Retinal pigment epithelial cell (primary cell): Measurements from ENCODE around the gene SHC4.

Source experiments
- DNase-seq: peaks from one replicate; pipeline ENCODE4 v3.0.0-alpha.2; 2010; ENCODE audit warnings: low read depth
- H3K4me3 ChIP-seq: 2 replicates; pipeline ENCODE4 v1.5.1; 2011; ENCODE audit warnings: mild to moderate bottlenecking, low read length, control low read depth, moderate library complexity
- TF ChIP-seq, protein P1 (sequence below): conservative IDR thresholded peaks from 2 replicates; pipeline ENCODE4 v1.5.1; 2011; ENCODE audit warnings: low read depth, low read length, control low read depth, inconsistent platforms

Gene SHC4

GRCh38 chr15:48810414-48811324 lies 153.1 kb downstream of the SHC4 start, which contains the start of gene CEP152:
Gene CEP152, minus strand, starts transcription at chr15:48811069. Its CDS starts 5,420 bp downstream, at chr15:48805649.
- TF ChIP-seq, protein P1, sequence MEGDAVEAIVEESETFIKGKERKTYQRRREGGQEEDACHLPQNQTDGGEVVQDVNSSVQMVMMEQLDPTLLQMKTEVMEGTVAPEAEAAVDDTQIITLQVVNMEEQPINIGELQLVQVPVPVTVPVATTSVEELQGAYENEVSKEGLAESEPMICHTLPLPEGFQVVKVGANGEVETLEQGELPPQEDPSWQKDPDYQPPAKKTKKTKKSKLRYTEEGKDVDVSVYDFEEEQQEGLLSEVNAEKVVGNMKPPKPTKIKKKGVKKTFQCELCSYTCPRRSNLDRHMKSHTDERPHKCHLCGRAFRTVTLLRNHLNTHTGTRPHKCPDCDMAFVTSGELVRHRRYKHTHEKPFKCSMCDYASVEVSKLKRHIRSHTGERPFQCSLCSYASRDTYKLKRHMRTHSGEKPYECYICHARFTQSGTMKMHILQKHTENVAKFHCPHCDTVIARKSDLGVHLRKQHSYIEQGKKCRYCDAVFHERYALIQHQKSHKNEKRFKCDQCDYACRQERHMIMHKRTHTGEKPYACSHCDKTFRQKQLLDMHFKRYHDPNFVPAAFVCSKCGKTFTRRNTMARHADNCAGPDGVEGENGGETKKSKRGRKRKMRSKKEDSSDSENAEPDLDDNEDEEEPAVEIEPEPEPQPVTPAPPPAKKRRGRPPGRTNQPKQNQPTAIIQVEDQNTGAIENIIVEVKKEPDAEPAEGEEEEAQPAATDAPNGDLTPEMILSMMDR = no peak

DNA sequence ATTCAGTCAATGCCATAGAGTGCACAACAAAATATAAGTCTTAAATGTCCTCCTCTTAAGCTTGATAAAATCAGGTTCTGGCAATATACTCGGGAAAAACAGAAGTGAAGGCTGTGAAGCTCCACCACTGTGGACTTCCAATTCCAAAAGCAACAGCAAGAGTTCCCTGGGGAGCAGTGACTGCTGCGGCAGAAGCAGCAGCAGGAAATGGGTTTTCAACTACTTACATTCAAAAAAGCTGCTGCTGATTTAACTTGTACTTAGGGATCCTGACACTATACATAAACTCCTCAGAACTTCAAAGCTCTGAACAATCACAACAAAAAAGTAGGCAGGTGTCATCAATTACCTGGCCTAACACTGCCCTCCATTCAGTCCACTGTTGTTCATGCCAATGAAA lies 157.6 kb downstream of the SHC4 start:
- DNase-seq = no peak
- H3K4me3 ChIP-seq = no peak overlapping the region
- TF ChIP-seq, protein P1 = no peak

More at GRCh38 chr15:48810414-48811324, 153.1 kb downstream of the SHC4 start, which contains the start of gene CEP152:
- DNase-seq = peak; percentile 100
- peak within 1 kb of the TSS; percentile 92 for H3K4me3 ChIP-seq

DNA sequence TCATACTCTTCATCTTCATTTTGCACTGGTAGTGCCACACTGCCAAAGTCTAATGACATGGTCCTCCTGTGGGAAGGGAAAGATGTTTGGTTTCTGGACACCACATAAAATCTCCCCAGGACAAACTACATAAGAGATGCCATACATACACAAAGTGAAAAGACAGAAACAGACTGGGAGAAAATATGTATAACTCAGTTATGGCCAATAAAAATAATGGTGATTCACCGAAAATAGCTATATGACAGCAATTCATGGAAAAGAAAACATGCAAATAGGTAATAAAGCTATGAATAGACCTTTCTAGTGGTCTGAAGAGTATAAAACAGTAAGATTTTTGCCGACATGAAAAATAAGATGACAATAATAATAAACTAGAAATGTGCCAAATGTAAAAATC lies 158.1 kb downstream of the SHC4 start:
- DNase-seq = no peak

DNA sequence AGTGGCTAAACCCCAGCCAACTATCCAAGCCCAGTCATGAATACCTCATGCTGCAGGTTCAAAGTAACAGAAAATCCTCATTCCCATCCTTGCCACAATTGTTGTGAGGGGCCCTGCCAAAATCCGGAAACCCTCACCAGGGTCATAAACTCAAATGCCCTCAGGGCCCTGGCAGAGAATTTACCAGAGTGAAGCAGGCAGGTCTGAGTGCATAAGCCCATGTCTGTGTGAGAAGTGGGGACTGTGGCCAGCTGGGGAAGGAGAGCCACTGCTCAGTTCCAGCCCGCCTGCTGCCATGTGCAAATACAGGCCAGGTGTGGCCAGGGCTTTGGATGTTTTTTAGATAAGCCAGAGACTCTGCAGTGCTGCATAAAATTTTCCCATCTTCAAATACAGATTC lies 159.8 kb downstream of the SHC4 start:
- TF ChIP-seq, protein P1 = no peak
- DNase-seq = no peak
- no peak overlapping the region for H3K4me3 ChIP-seq

More for the DNA sequence above, 158.1 kb downstream of the SHC4 start:
- no peak overlapping the region for H3K4me3 ChIP-seq
- TF ChIP-seq, protein P1 = no peak

DNA sequence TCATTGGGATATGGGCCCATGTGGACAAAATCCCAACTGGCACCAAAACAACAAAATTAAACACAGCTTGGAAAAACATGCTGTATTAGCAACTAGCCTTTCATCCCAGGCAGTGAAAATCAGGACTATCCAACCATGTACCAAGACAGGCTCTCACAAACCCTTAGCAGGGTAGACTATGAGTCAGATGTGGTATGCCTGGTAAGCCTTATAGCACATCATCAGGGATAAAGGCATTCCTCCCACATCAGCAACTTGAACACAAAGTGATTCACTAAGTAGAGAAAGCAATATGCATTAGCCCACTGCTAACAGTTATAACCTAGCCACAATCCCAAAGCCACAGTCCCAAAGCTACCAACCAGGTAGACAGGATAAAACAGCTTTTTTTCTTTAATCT lies 160.9 kb downstream of the SHC4 start:
- DNase-seq = peak; percentile 99
- H3K4me3 ChIP-seq = no peak overlapping the region
- TF ChIP-seq, protein P1 = no peak

GRCh38 chr15:48802257-48802656 lies 161.5 kb downstream of the SHC4 start:
- H3K4me3 ChIP-seq = no peak overlapping the region
- no peak for DNase-seq
- TF ChIP-seq, protein P1 = no peak
